HG03457 (cell line): Measurements from ENCODE around the gene PDE3A.

Experiments
- ATAC-seq: cut with Tn5 transposase; IDR thresholded peaks from one replicate; pipeline ENCODE4 v1.9.1; 2021; ENCODE audit warnings: moderate number of reproducible peaks; ENCODE audit not compliant: unreplicated experiment

PDE3A gene

GRCh38 chr12:20420557-20420956, 52.2 kb downstream of the PDE3A start:
- ATAC-seq, result no peak

GRCh38 chr12:20421421-20421820, 53.1 kb downstream of the PDE3A start:
- ATAC-seq, result no peak

- ATAC-seq, result no peak
Observed at GRCh38 chr12:20423557-20423956, 55.2 kb downstream of the PDE3A start.

- ATAC-seq, result no peak
Observed at GRCh38 chr12:20424841-20425240, 56.5 kb downstream of the PDE3A start.

GRCh38 chr12:20426191-20426590, 57.9 kb downstream of the PDE3A start:
- ATAC-seq, result no peak

GRCh38 chr12:20426957-20427356, 58.6 kb downstream of the PDE3A start:
- no peak for ATAC-seq

- no peak for ATAC-seq
Observed at GRCh38 chr12:20429852-20430251, 61.5 kb downstream of the PDE3A start.

GRCh38 chr12:20432290-20432689, 64.0 kb downstream of the PDE3A start:
- no peak for ATAC-seq

- ATAC-seq, result no peak
Observed at GRCh38 chr12:20434996-20435395, 66.7 kb downstream of the PDE3A start.

GRCh38 chr12:20436316-20436715, 68.0 kb downstream of the PDE3A start:
- no peak for ATAC-seq

- no peak for ATAC-seq
Observed at GRCh38 chr12:20438299-20438779, 70.0 kb downstream of the PDE3A start.

- no peak for ATAC-seq
Observed at GRCh38 chr12:20439626-20440025, 71.3 kb downstream of the PDE3A start.

GRCh38 chr12:20440408-20440807, 72.1 kb downstream of the PDE3A start:
- ATAC-seq, result no peak

- ATAC-seq, result no peak
Observed at GRCh38 chr12:20442322-20442721, 74.0 kb downstream of the PDE3A start.

GRCh38 chr12:20443255-20443654, 74.9 kb downstream of the PDE3A start:
- ATAC-seq, result no peak

GRCh38 chr12:20443792-20444191, 75.5 kb downstream of the PDE3A start:
- no peak for ATAC-seq

- ATAC-seq, result no peak
Observed at GRCh38 chr12:20444595-20445170, 76.3 kb downstream of the PDE3A start.

- ATAC-seq, result no peak
Observed at GRCh38 chr12:20445687-20446086, 77.3 kb downstream of the PDE3A start.

- ATAC-seq, result no peak
Observed at GRCh38 chr12:20446836-20447235, 78.5 kb downstream of the PDE3A start.

GRCh38 chr12:20448781-20449180, 80.4 kb downstream of the PDE3A start:
- no peak for ATAC-seq

- no peak for ATAC-seq
Observed at GRCh38 chr12:20450591-20451180, 82.3 kb downstream of the PDE3A start.

- ATAC-seq, result no peak
Observed at GRCh38 chr12:20451761-20452160, 83.4 kb downstream of the PDE3A start.

- no peak for ATAC-seq
Observed at GRCh38 chr12:20452496-20453010, 84.2 kb downstream of the PDE3A start.
